Thyroid gland (tissue), 4 donors: ENCODE results near the gene GPRIN3. TPM values are rescaled to one million over a fixed set of nuclear protein-coding genes. Genes with fewer than 3 reads are reported as not detected.

Source experiments
- DNase-seq, 2 donors: peaks; one replicate each; pipeline ENCODE4 v3.0.0-alpha.2; 2019
- H3K27ac ChIP-seq, 3 donors: fragments of 200-600 bp; sonication (generic); 1 replicate in 2 of 3; 2 replicates in 1 of 3; pipeline ENCODE4 v1.5.1; 2016 to 2019; ENCODE audit warnings: mild to moderate bottlenecking in 1 of 3, moderate library complexity in 1 of 3
- H3K27me3 ChIP-seq: fragments of 200-600 bp; sonication (generic); one replicate; pipeline ENCODE4 v1.5.1; 2019
- H3K36me3 ChIP-seq, 2 donors: fragments of 200-600 bp; sonication (generic); one replicate each; pipeline ENCODE4 v1.5.1; 2016 to 2019
- H3K4me1 ChIP-seq, 2 donors: fragments of 200-600 bp; sonication (generic); one replicate each; pipeline ENCODE4 v1.5.1; 2017 to 2019
- H3K4me3 ChIP-seq, 3 donors: fragments of 200-600 bp; sonication (generic); replicated peaks in 1 of 3; 1 replicate in 2 of 3; 2 replicates in 1 of 3; pipeline ENCODE4 v1.5.1; 2016; ENCODE audit warnings: mild to moderate bottlenecking in 1 of 3
- H3K9me3 ChIP-seq: fragments of 200-600 bp; sonication (generic); one replicate; pipeline ENCODE4 v1.5.1; 2017
- POLR2A ChIP-seq, 2 donors: fragments of 450-650 bp; IDR thresholded peaks; one replicate each; pipeline ENCODE4 v1.6.1; 2017; ENCODE audit warnings: antibody characterized with exemption in 2 of 2, mild to moderate bottlenecking in 2 of 2, moderate library complexity in 1 of 2
- WGBS, 2 donors: methylation state at CpG; one replicate each; pipeline ENCODE4 v1.1.5; 2017; 5-methylcytosine and 5-hydroxymethylcytosine counted together
- intact Hi-C: fragments of 100-400 bp; cut with DNase I; formaldehyde crosslinking; loops from one replicate; pipeline ENCODE4 v1.15.1; 2023
- total RNA-seq, 4 donors: library from RNA; depleted of rRNA; stranded (reverse); fragments of >200 nt; gene quantifications; one replicate each; pipeline ENCODE4 v1.2.3, GENCODE V29; 2016
- TF ChIP-seq, protein P1 (sequence below), 6 experiments: fragments of 200-600 bp in 3 of 6; fragments of 450-650 bp in 3 of 6; sonication (generic) in 3 of 6; IDR thresholded peaks; one replicate each; pipeline ENCODE4 v1.5.1; 2016 to 2019; ENCODE audit warnings: antibody characterized with exemption in 6 of 6, mild to moderate bottlenecking in 2 of 6, inconsistent platforms in 1 of 6, moderate library complexity in 1 of 6

GPRIN3 gene
- total RNA-seq, 4 donors from 2014 or later = 1.2 to 7.5 (median 4.0) TPM

DNA sequence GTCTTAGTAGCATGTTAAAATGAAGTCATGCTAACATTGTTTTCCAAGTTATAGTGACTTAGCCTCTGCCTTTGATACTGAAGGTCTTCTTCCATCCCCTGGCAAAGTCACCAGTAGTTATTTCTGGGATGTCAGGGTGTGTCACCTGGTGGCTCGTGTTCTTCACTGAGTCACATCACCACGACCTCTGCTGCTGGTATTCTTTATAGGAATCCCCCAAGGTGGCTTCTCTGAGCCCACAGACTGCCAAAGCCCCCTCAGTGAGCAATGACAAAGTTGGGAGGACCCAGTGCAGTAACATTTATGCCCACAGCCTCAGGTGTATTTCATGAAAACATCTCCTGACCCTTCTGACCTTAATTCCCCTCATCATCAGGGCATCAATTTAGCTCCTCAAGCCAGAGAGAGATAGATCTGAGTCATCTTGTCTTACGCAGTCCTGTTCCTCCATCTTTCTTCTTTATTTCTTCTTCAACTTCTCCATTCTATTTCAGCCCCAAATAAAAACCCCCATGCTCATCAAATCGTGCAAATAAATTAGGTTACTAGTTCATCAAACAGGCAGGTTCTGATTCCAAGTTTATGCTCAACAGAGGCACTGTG lies 29.3 kb upstream of the GPRIN3 start:
- Histone ChIP-seq H3K36me3 (no peaks in the 10 kb centered on the region), H3K27ac (no peak overlapping the region), H3K27me3 (no peaks in the 10 kb centered on the region), H3K9me3 (no peaks in the 10 kb centered on the region), H3K4me1 (no peaks in the 10 kb centered on the region), H3K4me3 (no peak overlapping the region)
- no peak for DNase-seq
- no peak for TF ChIP-seq POLR2A (IDR thresholded peaks at IDR 0.05)
- TF ChIP-seq, protein P1, sequence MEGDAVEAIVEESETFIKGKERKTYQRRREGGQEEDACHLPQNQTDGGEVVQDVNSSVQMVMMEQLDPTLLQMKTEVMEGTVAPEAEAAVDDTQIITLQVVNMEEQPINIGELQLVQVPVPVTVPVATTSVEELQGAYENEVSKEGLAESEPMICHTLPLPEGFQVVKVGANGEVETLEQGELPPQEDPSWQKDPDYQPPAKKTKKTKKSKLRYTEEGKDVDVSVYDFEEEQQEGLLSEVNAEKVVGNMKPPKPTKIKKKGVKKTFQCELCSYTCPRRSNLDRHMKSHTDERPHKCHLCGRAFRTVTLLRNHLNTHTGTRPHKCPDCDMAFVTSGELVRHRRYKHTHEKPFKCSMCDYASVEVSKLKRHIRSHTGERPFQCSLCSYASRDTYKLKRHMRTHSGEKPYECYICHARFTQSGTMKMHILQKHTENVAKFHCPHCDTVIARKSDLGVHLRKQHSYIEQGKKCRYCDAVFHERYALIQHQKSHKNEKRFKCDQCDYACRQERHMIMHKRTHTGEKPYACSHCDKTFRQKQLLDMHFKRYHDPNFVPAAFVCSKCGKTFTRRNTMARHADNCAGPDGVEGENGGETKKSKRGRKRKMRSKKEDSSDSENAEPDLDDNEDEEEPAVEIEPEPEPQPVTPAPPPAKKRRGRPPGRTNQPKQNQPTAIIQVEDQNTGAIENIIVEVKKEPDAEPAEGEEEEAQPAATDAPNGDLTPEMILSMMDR (IDR thresholded peaks at IDR 0.05) = no peak
- 66 to 86% methylated on average over 4 of the region's 4 CpGs for WGBS, 2 donors
- intact Hi-C loops = no loop called here

DNA sequence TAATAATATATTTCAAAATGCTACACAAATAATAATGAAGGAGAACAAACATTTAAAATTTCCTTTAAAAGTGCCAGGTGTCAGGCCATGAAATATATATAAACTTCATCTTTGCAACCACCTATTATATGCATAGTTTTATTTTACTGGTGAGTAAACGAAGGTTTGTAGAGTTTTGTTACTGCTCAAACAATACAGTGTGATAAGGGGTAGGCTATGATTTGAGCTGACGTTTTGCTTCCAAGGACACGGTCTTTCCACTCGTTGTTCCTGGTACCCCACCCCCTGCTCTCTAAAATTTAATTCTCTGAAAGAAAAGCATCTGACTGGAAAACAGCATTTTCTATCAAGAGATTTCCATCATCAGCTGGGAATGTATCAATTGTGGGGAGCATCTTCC lies 27.2 kb upstream of the GPRIN3 start:
- DNase-seq = no peak
- Histone ChIP-seq H3K27ac (no peak overlapping the region), H3K27me3 (no peaks in the 10 kb centered on the region), H3K36me3 (no peaks in the 10 kb centered on the region), H3K4me3 (no peak overlapping the region), H3K4me1 (no peaks in the 10 kb centered on the region), H3K9me3 (no peaks in the 10 kb centered on the region)
- 51 to 66% methylated on average over 4 of the region's 4 CpGs for WGBS, 2 donors
- intact Hi-C loops = no loop called here
- TF ChIP-seq, protein P1 (IDR thresholded peaks at IDR 0.05) = no peak
- TF ChIP-seq POLR2A (IDR thresholded peaks at IDR 0.05) = no peak

DNA sequence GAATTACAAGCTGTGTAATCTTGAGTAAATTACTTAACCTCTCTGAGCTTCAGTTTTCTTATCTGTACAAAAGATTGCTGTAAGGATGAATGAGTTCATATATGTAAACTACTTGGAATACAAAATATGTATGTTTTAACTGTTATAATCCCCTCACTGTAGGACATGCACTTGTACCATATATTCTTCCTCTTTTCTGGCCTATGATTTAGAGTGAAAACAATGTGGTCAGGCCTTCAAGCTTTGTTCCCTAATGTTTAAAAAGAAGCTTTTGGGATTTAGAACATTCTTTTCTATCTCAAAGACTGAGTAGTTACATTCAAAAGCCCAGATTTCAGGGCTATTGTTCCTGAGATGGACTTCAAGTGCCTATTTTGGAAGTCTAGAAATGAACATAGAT lies 26.7 kb upstream of the GPRIN3 start:
- H3K9me3 ChIP-seq = no peaks in the 10 kb centered on the region
- no peaks in the 10 kb centered on the region for H3K4me1 ChIP-seq
- intact Hi-C loops = no loop called here
- DNase-seq = no peak
- no peaks in the 10 kb centered on the region for H3K27me3 ChIP-seq
- TF ChIP-seq, protein P1 (IDR thresholded peaks at IDR 0.05) = no peak
- TF ChIP-seq POLR2A (IDR thresholded peaks at IDR 0.05) = no peak
- no peak overlapping the region for H3K4me3 ChIP-seq
- H3K36me3 ChIP-seq = no peaks in the 10 kb centered on the region
- H3K27ac ChIP-seq = no peak overlapping the region

GRCh38 chr4:89331686-89332544 lies 24.3 kb upstream of the GPRIN3 start:
- intact Hi-C loops = no loop called here
- no peaks in the 10 kb centered on the region for H3K36me3 ChIP-seq
- 81 to 82% methylated on average over 5 of the region's 5 CpGs for WGBS, 2 donors
- H3K9me3 ChIP-seq = no peaks in the 10 kb centered on the region
- DNase-seq = no peak
- H3K4me3 ChIP-seq = no peak overlapping the region
- H3K4me1 ChIP-seq = no peaks in the 10 kb centered on the region
- no peak overlapping the region for H3K27ac ChIP-seq
- H3K27me3 ChIP-seq = no peaks in the 10 kb centered on the region
- no peak for TF ChIP-seq POLR2A (IDR thresholded peaks at IDR 0.05)
- TF ChIP-seq, protein P1 (IDR thresholded peaks at IDR 0.05) = no peak

- no peaks in the 10 kb centered on the region for H3K4me1 ChIP-seq
- no peak overlapping the region for H3K27ac ChIP-seq
- H3K27me3 ChIP-seq = no peaks in the 10 kb centered on the region
- H3K9me3 ChIP-seq = no peaks in the 10 kb centered on the region
- intact Hi-C loops = no loop called here
- TF ChIP-seq POLR2A (IDR thresholded peaks at IDR 0.05) = no peak
- TF ChIP-seq, protein P1 (IDR thresholded peaks at IDR 0.05) = no peak
- H3K4me3 ChIP-seq = no peak overlapping the region
- WGBS, 2 donors = 85% methylated on average over 2 of the region's 2 CpGs
- no peak for DNase-seq
- H3K36me3 ChIP-seq = no peaks in the 10 kb centered on the region
Measured at GRCh38 chr4:89331197-89331596, 23.6 kb upstream of the GPRIN3 start.
